GM18951 (cell line): ENCODE measurements around the gene PIGM.

Experiments used
- POLR2A ChIP-seq: IDR thresholded peaks from 4 replicates; pipeline ENCODE4 v1.6.1; 2011; ENCODE audit warnings: mild to moderate bottlenecking; ENCODE audit not compliant: insufficient read length, insufficient read depth; ENCODE audit errors: extremely low read depth
- in situ Hi-C: fragments of 300-500 bp; cut with MboI; formaldehyde crosslinking; loops from one replicate; pipeline ENCODE4 v1.12.0; 2022; ENCODE audit warnings: low sequenced_read_pairs, mixed read lengths, inconsistent platforms; ENCODE audit not compliant: unreplicated experiment

The PIGM gene

DNA sequence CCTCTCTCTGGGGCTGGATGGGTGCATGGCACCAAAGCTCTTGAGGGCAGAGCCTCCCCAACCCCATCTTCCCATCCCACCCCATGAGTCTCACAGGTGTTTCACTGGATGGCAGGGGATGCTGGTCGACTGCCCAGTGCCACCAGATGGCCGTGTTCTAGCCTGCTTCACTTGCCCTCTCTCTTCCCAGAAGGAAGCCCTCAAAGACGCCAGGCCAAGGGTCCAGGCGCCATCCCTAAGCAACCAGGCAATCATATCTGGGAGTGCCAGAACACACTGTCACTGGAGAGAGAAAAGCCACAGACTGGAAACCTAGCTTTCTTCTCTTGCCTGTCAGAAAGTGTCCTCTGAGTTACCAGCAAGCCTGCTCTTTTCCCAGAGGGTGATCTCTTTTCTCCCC is 26.7 kb downstream of the PIGM start:
- no peak for TF ChIP-seq POLR2A
- in situ Hi-C loops: loop anchor here (10.0 kb wide), 1 partner anchor 220 kb away; the partner anchor contains the start of gene DUSP23

DNA sequence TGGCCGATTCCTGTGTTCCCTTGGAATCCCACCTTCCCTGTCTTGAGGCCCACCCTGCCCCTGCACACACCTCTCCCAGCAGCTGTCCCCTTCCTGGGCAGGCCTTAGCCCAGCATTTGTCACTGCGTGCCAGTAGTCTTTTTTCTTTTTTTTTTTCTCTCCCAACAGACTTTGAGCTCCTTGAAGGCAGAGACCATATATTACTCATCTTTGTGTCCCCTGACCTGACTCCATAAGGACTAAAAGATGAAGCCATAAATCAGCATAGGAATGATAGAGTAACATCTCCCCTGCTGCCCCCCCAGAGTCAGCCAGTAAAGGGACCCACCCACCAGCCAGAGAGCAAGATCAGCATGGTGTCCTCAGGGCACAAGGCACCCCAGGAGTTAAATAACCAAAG is 27.4 kb downstream of the PIGM start:
- TF ChIP-seq POLR2A: no peak
- in situ Hi-C loops: loop anchor here (5.0 to 10.0 kb wide), 2 partner anchors 62 to 220 kb away; partner anchors contain the start of gene DUSP23

DNA sequence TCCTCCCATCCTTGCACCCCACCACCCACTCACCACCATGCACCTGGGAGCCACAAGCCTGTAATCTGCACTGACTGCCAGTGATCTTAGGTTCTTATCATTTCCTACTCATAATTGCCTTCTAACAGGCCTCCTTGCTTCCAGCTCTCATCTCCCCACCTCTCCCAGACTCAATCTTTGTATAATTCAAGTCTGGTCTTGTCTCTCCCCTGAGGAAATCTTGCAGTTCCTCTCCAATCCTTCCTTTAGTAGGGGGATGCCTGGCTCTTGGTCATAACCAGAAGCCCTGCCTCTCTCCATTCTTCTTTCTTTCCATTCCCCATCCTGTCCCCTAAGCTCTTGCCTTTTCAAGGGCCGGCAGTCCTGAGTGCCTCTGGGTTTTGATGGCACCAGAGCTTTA is 27.8 kb downstream of the PIGM start:
- TF ChIP-seq POLR2A: no peak
- in situ Hi-C loops: loop anchor here (5.0 to 10.0 kb wide), 2 partner anchors 62 to 219 kb away; partner anchors contain the start of gene DUSP23

DNA sequence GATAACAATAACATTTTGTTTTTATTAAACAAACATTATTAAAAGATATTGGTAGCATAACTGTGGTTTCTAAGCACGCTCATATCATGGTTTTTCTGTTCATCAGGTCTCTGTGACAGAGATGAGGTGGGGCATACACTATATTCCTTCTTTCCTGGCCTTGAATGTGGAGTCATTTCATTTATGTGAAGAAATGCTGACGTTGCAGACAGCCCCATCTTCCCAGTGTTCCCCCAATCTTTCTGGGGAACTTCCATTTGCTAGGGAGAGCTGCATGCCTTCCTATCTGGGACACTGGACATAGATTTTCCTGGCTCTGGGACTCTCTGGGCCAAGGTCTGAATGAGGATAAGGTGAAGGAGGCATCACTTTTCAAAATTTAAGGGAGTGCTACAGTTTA is 30.4 kb downstream of the PIGM start:
- in situ Hi-C loops: loop anchor here (5.0 to 10.0 kb wide), 2 partner anchors 59 to 217 kb away; partner anchors contain the start of gene DUSP23
- TF ChIP-seq POLR2A: no peak

DNA sequence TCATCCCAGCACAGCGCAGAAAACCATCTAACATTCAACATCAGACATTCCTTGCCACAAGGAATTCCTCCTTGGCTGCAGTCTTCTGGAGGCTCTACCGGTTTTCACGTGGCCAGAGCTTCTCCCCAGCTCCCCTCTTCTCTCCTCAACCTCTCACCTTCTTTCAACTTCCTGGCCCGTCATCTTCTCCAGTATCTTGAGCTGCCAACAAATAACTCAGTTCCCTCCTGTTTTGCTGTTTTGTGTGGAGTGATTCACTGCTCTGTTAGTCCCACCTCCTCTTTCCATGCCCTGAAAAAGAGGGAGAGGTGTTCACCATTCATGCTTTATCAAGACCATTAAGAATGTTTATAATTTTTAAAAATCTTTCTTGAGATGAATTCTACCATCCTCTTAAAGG is 32.6 kb downstream of the PIGM start:
- in situ Hi-C loops: no loop called here
- no peak for TF ChIP-seq POLR2A

DNA sequence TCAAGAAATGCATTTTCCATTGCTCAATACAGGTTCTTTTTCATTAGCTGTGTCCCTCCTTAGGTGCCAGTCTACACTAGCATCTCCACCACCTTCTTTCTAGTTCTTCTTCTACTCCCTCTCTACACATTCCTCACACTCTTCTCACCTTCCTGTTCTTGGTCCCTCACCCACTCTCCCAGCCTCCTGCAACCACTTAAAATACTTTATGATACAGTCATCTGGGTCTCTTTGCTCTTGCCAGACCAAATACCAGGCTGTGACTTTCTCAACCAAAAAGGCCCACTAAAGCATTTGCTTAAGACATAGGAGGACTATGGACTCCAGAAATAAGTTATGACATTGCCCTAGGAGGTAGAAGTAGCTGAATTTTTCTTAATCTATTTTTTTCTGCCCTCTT is 35.1 kb downstream of the PIGM start:
- in situ Hi-C loops: no loop called here

DNA sequence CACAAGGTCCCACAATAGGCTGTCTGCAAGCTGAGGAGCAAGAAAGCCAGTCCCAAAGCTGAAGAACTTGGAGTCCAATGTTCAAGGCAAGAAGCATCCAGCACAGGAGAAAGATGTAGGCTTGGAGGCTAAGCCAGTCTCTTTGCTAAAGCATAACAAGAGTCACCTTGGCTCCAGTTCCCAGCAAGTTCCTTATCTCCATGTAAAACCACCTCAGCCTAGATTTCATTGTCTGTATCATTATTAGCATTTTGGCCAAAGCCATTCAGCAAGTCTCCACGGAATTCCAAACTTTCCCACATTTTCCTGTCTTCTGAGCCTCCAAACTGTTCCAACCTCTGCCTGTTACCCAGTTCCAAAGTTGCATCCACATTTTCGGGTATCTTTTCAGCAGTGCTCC is 36.9 kb downstream of the PIGM start:
- TF ChIP-seq POLR2A: no peak
- in situ Hi-C loops: no loop called here

More for the DNA sequence above, 35.1 kb downstream of the PIGM start:
- TF ChIP-seq POLR2A: no peak

DNA sequence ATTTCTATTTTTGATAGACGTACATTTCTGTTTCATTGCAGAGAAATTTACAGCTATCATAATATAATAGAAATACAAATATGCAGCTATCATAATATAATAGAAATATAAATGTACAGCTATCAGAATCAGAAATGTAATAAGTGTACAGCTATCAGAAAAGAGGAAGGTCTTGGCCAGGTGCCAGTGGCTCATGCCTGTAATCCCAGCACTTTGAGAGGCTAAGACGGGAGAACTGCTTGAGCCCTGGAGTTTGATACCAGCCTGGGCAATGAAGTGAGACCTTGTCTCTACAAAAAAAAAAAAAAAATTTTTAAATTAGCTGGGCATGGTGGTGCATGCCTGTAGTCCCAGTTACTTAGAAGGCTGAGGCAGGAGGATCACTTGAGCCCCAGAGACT is 37.9 kb downstream of the PIGM start:
- in situ Hi-C loops: no loop called here

DNA sequence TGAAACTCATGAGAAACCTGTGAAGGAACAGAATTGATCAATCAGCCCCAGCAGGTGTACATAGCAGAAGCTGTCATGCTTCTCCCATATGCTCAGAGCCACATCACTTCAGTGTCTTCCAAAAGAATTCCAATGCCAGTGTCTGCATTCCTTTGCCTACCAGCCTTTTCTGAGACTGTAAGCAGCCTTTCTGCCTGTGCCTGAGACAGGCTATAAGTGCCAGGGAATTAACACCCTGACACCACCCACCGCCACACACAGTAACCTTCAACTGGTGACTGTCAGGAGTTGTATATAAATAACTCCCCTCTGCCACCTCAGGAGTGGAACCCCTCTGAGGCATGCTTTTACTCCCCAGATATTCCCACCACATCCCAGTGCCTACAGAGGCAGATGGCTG is 39.6 kb downstream of the PIGM start:
- TF ChIP-seq POLR2A: no peak
- in situ Hi-C loops: no loop called here

More for the DNA sequence above, 37.9 kb downstream of the PIGM start:
- TF ChIP-seq POLR2A: no peak

DNA sequence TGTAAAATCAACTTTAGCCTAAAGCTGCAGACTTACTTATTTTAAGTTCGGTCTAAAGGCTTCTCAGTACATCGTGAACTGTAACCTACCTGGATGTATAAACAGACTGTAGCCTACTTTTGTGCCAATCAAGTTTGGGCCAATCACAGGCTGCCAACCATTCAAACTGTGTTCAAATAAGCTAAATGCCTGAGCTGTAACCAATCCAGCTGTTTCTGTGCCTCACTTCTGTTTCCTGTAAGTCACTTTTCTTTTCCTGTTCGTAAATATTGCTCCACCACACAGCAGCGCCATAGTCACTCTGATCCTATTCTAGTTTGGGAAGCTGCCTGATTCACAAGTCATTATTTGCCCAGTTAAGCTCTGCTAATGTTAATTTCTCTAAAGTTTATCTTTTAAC is 40.3 kb downstream of the PIGM start:
- in situ Hi-C loops: no loop called here
- no peak for TF ChIP-seq POLR2A

DNA sequence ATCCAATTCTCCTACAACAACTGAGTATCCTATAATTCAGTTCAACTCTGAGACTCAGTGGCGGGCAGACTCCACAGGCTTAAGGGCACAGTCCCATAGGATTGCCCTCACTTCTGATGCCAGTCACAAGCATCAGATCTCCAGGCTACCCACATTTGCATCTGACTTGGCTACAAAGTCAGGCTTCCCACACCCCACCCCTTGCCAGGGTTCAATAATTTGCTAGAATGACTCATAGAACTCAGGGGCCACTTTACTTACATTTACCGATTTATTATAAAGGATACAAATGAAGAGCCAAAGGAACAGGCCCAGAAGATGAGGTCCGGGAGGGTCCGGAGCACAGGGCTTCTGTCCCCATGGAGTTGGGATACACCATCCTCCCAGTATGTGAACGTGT is 41.8 kb downstream of the PIGM start:
- no peak for TF ChIP-seq POLR2A
- in situ Hi-C loops: no loop called here

DNA sequence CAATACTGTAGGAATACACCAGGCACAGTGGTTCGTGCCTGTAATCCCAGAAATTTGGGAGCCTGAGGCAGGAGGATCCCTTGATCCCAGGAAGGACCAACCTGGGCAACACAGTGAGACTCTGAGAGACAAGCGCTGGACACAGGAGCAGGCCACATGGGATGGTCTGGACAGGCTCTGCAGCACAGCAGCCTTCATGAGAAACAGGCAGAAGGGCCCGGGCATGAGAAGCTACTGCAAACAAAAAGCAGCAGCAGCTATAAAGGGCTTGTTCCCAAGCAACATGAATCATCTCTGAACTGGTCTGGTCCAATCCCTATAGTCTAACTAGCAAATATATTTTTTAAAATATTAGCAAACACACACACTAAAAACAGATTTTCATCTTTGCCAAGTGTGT is 42.2 kb downstream of the PIGM start:
- TF ChIP-seq POLR2A: no peak
- in situ Hi-C loops: no loop called here

DNA sequence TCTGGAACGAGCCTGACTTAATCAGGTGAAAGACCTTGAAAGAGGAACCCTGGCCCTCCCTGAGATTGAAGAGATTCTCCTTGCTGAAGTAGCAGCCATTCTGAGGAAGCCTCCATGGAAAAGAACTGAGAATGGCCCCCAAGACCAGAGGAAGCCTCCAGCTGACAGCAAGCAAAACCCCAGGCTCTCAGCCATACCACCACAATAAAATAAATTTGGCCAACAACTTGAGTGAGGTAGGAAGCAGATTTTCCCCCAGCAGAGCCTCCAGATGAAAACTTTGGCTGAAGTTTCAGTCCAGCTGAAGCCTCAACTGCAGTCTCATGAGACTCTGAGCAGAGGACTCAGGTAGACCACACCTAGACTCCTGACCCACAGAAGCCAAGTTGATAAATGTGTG is 43.8 kb downstream of the PIGM start:
- TF ChIP-seq POLR2A: no peak
- in situ Hi-C loops: no loop called here

DNA sequence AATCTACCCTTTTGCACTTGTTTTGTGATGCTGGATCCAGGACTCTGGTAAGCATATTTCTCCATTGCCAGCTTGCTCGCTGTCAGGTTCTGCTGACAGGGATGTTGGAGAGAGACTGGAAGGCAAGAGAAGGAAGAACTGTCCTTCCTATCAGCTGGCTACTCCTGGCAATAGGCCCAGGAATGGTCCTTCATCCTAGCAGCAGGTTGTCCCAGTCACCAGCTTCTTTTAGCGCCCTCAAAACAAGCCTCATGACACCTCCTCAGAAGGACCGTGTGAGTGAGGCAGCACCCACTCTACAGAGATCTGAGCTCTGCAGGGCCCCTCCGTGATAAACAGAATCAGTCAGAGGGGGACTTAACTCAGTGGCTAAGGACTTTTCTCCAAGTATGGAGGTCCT is 44.6 kb downstream of the PIGM start:
- in situ Hi-C loops: no loop called here
- no peak for TF ChIP-seq POLR2A

DNA sequence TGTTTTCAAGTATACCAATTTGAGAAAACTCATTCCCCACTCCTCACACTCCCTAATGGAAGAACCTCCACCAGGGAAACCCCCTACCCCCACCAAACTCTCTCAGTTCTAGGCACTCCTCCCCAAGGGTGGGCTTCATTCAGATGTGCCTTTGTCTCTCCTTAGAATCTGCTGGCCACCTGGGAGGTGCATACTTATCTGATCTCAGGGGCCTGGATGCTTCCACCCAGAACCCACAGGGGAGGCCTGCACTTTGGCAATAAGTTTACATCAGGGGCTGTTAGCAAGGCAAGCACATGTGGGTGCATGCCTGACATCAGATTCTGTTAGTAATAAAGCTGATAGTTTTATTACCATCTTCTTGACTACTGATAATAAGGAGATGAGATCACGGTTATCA is 45.3 kb downstream of the PIGM start:
- in situ Hi-C loops: no loop called here

More for the DNA sequence above, 45.3 kb downstream of the PIGM start:
- TF ChIP-seq POLR2A: no peak
